Ascending aorta (tissue), 2 donors: ENCODE data around the gene PRCP. TPM values are rescaled to one million over a fixed set of nuclear protein-coding genes. Genes with fewer than 3 reads are reported as not detected.
A peak's percentile ranks its signal among the peaks of the same experiment; 100 is the strongest.

Experiments
- DNase-seq, 2 donors: peaks; one replicate each; pipeline ENCODE4 v3.0.0-alpha.2; 2019; ENCODE audit warnings: low spot score in 2 of 2
- H3K27ac ChIP-seq, 2 donors: fragments of 200-600 bp; sonication (generic); one replicate each; pipeline ENCODE4 v1.5.1; 2016 to 2017; ENCODE audit warnings: mild to moderate bottlenecking in 1 of 2
- H3K27me3 ChIP-seq: fragments of 200-600 bp; sonication (generic); one replicate; pipeline ENCODE4 v1.5.1; 2017
- H3K36me3 ChIP-seq, 2 donors: fragments of 200-600 bp; sonication (generic); one replicate each; pipeline ENCODE4 v1.5.1; 2016
- H3K4me1 ChIP-seq, 2 donors: fragments of 200-600 bp; sonication (generic); one replicate each; pipeline ENCODE4 v1.5.1; 2016 to 2017; ENCODE audit warnings: mild to moderate bottlenecking in 1 of 2
- H3K4me3 ChIP-seq, 2 donors: fragments of 200-600 bp; sonication (generic); one replicate each; pipeline ENCODE4 v1.5.1; 2016 to 2017; ENCODE audit warnings: mild to moderate bottlenecking in 1 of 2
- H3K9me3 ChIP-seq, 2 donors: fragments of 200-600 bp; sonication (generic); one replicate each; pipeline ENCODE4 v1.5.1; 2016
- intact Hi-C: fragments of 100-400 bp; cut with DNase I; formaldehyde crosslinking; loops from one replicate; pipeline ENCODE4 v1.15.1; 2023
- total RNA-seq: library from RNA; depleted of rRNA; stranded (reverse); fragments of >200 nt; gene quantifications from one replicate; pipeline ENCODE4 v1.1.0, GENCODE V29; 2016
- TF ChIP-seq, protein P1 (sequence below), 3 experiments: fragments of 200-600 bp in 2 of 3; fragments of 450-650 bp in 1 of 3; sonication (generic) in 2 of 3; IDR thresholded peaks; one replicate each; pipeline ENCODE4 v1.5.1; 2016 to 2019; ENCODE audit warnings: antibody characterized with exemption in 3 of 3, mild to moderate bottlenecking in 1 of 3, moderate library complexity in 1 of 3

Gene PRCP
- total RNA-seq, 1 donor from 2014 or later, result 151 TPM

- intact Hi-C loops, result no loop called here
- H3K27me3 ChIP-seq, result no peaks in the 10 kb centered on the region
- no peak for DNase-seq
- TF ChIP-seq, protein P1, sequence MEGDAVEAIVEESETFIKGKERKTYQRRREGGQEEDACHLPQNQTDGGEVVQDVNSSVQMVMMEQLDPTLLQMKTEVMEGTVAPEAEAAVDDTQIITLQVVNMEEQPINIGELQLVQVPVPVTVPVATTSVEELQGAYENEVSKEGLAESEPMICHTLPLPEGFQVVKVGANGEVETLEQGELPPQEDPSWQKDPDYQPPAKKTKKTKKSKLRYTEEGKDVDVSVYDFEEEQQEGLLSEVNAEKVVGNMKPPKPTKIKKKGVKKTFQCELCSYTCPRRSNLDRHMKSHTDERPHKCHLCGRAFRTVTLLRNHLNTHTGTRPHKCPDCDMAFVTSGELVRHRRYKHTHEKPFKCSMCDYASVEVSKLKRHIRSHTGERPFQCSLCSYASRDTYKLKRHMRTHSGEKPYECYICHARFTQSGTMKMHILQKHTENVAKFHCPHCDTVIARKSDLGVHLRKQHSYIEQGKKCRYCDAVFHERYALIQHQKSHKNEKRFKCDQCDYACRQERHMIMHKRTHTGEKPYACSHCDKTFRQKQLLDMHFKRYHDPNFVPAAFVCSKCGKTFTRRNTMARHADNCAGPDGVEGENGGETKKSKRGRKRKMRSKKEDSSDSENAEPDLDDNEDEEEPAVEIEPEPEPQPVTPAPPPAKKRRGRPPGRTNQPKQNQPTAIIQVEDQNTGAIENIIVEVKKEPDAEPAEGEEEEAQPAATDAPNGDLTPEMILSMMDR (IDR thresholded peaks at IDR 0.05), result no peak
- H3K27ac ChIP-seq, result no peak overlapping the region
- H3K9me3 ChIP-seq, result no peaks in the 10 kb centered on the region
- H3K4me1 ChIP-seq, result no peaks in the 10 kb centered on the region
- no peak overlapping the region for H3K4me3 ChIP-seq
- H3K36me3 ChIP-seq, result no peaks in the 10 kb centered on the region
Measured at GRCh38 chr11:82873919-82874333, 26.3 kb downstream of the PRCP start.

- H3K36me3 ChIP-seq, result no peaks in the 10 kb centered on the region
- DNase-seq, result no peak
- H3K27ac ChIP-seq, result no peak overlapping the region
- no peaks in the 10 kb centered on the region for H3K9me3 ChIP-seq
- H3K4me3 ChIP-seq, result no peak overlapping the region
- TF ChIP-seq, protein P1 (IDR thresholded peaks at IDR 0.05), result no peak
- H3K4me1 ChIP-seq, result no peaks in the 10 kb centered on the region
- no peaks in the 10 kb centered on the region for H3K27me3 ChIP-seq
- intact Hi-C loops, result no loop called here
Measured at GRCh38 chr11:82872377-82873150, 27.7 kb downstream of the PRCP start.

GRCh38 chr11:82871646-82872045 is 28.6 kb downstream of the PRCP start:
- no peaks in the 10 kb centered on the region for H3K4me1 ChIP-seq
- H3K9me3 ChIP-seq, result no peaks in the 10 kb centered on the region
- no peaks in the 10 kb centered on the region for H3K27me3 ChIP-seq
- TF ChIP-seq, protein P1 (IDR thresholded peaks at IDR 0.05), result no peak
- intact Hi-C loops, result no loop called here
- DNase-seq, result no peak
- H3K36me3 ChIP-seq, result no peaks in the 10 kb centered on the region
- H3K27ac ChIP-seq, result no peak overlapping the region
- H3K4me3 ChIP-seq, result no peak overlapping the region

GRCh38 chr11:82869657-82870056 is 30.6 kb downstream of the PRCP start:
- Histone ChIP-seq H3K9me3 (no peaks in the 10 kb centered on the region), H3K4me3 (no peak overlapping the region), H3K4me1 (no peaks in the 10 kb centered on the region), H3K27me3 (no peaks in the 10 kb centered on the region), H3K36me3 (no peaks in the 10 kb centered on the region), H3K27ac (no peak overlapping the region)
- DNase-seq, result no peak
- intact Hi-C loops, result no loop called here
- TF ChIP-seq, protein P1 (IDR thresholded peaks at IDR 0.05), result no peak

DNA sequence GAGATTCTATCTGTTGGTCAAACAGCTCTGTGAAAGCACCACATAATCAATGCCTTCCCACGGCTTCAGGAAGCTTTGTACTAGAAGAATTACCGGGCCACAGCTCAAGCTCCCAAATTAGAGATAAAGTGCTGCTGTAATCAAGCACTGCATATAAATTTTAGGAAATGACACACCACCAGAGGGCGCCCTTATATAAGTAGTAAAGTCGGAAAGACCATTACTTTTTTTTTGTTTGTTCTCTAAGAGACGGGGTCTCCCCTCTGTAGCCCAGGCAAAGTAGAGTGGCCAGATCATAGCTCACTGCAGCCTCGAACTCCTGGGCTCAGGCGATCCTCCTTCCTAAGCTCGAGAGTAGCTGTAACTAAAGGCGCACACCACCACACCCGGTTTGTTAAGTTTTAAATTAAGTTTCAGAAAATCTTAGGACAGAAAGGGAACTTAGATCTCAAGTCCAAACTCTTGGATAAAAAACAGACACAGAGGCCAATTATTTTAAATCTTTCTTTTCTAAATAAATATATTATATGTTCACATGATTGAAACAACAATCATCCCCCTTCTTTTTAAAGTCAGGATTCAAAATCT is 32.6 kb downstream of the PRCP start:
- H3K4me1 ChIP-seq, result peaks cover 0 to 2% of the 10 kb centered on the region in 2 donors
- H3K27ac ChIP-seq, result no peak overlapping the region
- intact Hi-C loops, result loop anchor here (1.0 to 2.0 kb wide), 2 partner anchors 33 to 60 kb away; partner anchors contain the start of genes DDIAS and PRCP
- peak overlapping the region in 1 of 2 donors; percentile 25 for H3K4me3 ChIP-seq
- H3K9me3 ChIP-seq, result no peaks in the 10 kb centered on the region
- no peaks in the 10 kb centered on the region for H3K36me3 ChIP-seq
- TF ChIP-seq, protein P1 (IDR thresholded peaks at IDR 0.05), result peak; percentile 51 to 73 (median 65)
- no peaks in the 10 kb centered on the region for H3K27me3 ChIP-seq
- DNase-seq, result peak in 1 of 2 donors; percentile 89
